ENCODE data around the gene MANBA.

GRCh38 chr4:102667001-102667400, 93.8 kb downstream of the MANBA start:
- TF ChIP-seq CTCF (conservative IDR thresholded peaks at IDR 0.05; ENCODE audit: low read depth, low read length) (no peak), EZH2 (IDR thresholded peaks at IDR 0.05; ENCODE audit: borderline replicate concordance, low read depth, low read length, poor library complexity, severe bottlenecking) (no peak)
